OCI-LY3 (cell line): ENCODE data around the gene NAA35.

Source experiments
- H2AFZ ChIP-seq: fragments of 200-600, 300-600 bp; shearing (Covaris generic); 2 replicates; pipeline ENCODE4 v1.6.0; 2014; ENCODE audit warnings: antibody characterized with exemption, low read depth, low read length
- H3K27ac ChIP-seq: fragments of 200-600, 300-600 bp; sonication (generic); 2 replicates; pipeline ENCODE4 v1.5.1; 2014; ENCODE audit warnings: mild to moderate bottlenecking, low read length, moderate library complexity, mixed read lengths
- H3K27me3 ChIP-seq: fragments of 200-600, 300-600 bp; sonication (generic); 2 replicates; pipeline ENCODE4 v1.6.1; 2014; ENCODE audit warnings: low read depth, low read length, mixed read lengths
- H3K36me3 ChIP-seq: fragments of 200-600, 300-600 bp; sonication (generic); replicated peaks from 2 replicates; pipeline ENCODE3; 2014; ENCODE audit warnings: low read depth, low read length, mixed read lengths
- H3K4me1 ChIP-seq: fragments of 300-600, 200-600 bp; sonication (generic); 2 replicates; pipeline ENCODE4 v1.6.1; 2014; ENCODE audit warnings: low read length, mixed read lengths
- H3K4me2 ChIP-seq: fragments of 200-600, 300-600 bp; sonication (generic); 2 replicates; pipeline ENCODE4 v1.6.1; 2014; ENCODE audit warnings: low read length, mixed read lengths
- H3K4me3 ChIP-seq: fragments of 300-600, 200-600 bp; sonication (generic); 2 replicates; pipeline ENCODE4 v1.5.1; 2014; ENCODE audit warnings: antibody characterized with exemption, mild to moderate bottlenecking, low read length, moderate library complexity
- H3K79me2 ChIP-seq: fragments of 300-600, 200-600 bp; shearing (Covaris generic); 2 replicates; pipeline ENCODE4 v1.6.1; 2014; ENCODE audit warnings: mild to moderate bottlenecking, low read length, mixed read lengths
- H3K9ac ChIP-seq: fragments of 300-600, 200-600 bp; shearing (Covaris generic); 2 replicates; pipeline ENCODE4 v1.6.0; 2014; ENCODE audit warnings: mild to moderate bottlenecking, low read length, moderate library complexity
- H3K9me3 ChIP-seq: fragments of 200-600, 300-600 bp; shearing (Covaris generic); 2 replicates; pipeline ENCODE4 v1.6.1; 2014; ENCODE audit warnings: low read length, mixed read lengths; ENCODE audit not compliant: insufficient read depth
- H4K20me1 ChIP-seq: fragments of 200-600, 300-600 bp; sonication (generic); 2 replicates; pipeline ENCODE4 v1.6.1; 2016; ENCODE audit warnings: low read length, mixed read lengths; ENCODE audit not compliant: insufficient read depth
- EZH2phosphoT487 ChIP-seq: fragments of 200-600 bp; shearing (Covaris generic); IDR thresholded peaks from 2 replicates; pipeline ENCODE4 v1.6.1; 2018; ENCODE audit warnings: antibody characterized with exemption, mixed run types, low read depth
- TF ChIP-seq, protein P1 (sequence below): fragments of 200-600, 300-600 bp; sonication (generic); IDR thresholded peaks from 2 replicates; pipeline ENCODE4 v1.5.1; 2014; ENCODE audit warnings: antibody characterized with exemption, low read length, low read depth

The NAA35 gene

DNA sequence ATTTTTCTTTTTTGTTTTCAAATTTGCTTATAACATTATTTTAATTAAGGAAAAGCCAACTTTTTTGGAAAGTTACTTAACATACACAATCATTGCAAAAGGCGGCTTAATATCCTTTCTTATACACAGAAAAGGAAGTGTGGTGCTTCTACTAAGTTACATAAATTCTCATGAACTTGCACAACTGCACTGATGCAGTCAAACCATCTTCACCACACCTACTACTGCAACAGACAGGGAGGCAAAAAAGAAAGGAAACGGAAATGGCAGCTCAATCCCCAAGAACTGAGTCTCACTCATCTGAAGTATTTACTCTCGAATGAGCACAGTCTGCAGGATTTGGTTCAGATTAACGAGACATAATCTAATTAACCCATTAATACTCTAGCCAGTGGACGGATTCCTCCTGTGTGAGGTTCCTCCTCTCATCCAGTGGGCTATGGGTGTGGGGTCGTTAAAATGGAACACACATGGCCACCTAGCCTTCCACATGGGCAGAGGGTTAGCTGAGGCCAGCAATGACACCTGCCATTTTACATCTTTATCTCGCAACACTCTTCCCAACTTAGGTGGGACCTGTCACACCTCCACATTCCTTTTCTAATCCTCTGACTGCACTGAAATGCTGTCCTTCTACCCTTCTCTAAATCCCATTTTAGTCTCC, 128.4 kb downstream of the NAA35 start:
- no peak for TF ChIP-seq EZH2phosphoT487
- TF ChIP-seq, protein P1, sequence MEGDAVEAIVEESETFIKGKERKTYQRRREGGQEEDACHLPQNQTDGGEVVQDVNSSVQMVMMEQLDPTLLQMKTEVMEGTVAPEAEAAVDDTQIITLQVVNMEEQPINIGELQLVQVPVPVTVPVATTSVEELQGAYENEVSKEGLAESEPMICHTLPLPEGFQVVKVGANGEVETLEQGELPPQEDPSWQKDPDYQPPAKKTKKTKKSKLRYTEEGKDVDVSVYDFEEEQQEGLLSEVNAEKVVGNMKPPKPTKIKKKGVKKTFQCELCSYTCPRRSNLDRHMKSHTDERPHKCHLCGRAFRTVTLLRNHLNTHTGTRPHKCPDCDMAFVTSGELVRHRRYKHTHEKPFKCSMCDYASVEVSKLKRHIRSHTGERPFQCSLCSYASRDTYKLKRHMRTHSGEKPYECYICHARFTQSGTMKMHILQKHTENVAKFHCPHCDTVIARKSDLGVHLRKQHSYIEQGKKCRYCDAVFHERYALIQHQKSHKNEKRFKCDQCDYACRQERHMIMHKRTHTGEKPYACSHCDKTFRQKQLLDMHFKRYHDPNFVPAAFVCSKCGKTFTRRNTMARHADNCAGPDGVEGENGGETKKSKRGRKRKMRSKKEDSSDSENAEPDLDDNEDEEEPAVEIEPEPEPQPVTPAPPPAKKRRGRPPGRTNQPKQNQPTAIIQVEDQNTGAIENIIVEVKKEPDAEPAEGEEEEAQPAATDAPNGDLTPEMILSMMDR, result no peak
- Histone ChIP-seq H3K27ac (no peak overlapping the region), H3K9ac (no peak overlapping the region), H3K79me2 (no peaks in the 10 kb centered on the region), H3K9me3 (no peaks in the 10 kb centered on the region), H3K27me3 (no peaks in the 10 kb centered on the region), H2AFZ (no peak overlapping the region), H3K4me1 (no peaks in the 10 kb centered on the region), H3K36me3 (no peaks in the 10 kb centered on the region), H3K4me3 (no peak overlapping the region), H3K4me2 (no peak overlapping the region), H4K20me1 (no peaks in the 10 kb centered on the region)
